SK-N-SH (cell line): Measurements from ENCODE around the gene PPP1R2C. TPM values are rescaled to one million over a fixed set of nuclear protein-coding genes. Genes with fewer than 3 reads are reported as not detected.

Experiments used
- CTCF ChIA-PET: fragments of 300-600, 350-600 bp; formaldehyde crosslinking; extraction: SDS; loops from one replicate; lab custom pipeline; 2021; lab: Yijun Ruan, JAX
- POLR2A ChIA-PET: fragments of 350-600 bp; sonication (Branson Sonifier 250); formaldehyde crosslinking; extraction: SDS; loops from one replicate; lab custom pipeline; 2020; ENCODE audit warnings: antibody characterized with exemption, inconsistent platforms; lab: Yijun Ruan, JAX
- DNase-seq: peaks from one replicate; pipeline ENCODE4 v3.0.0; 2012
- H2AFZ ChIP-seq: fragments of 200-600 bp; sonication (generic); 2 replicates; pipeline ENCODE4 v1.8.1; 2016; ENCODE audit warnings: antibody characterized with exemption, mild to moderate bottlenecking, low read depth
- H3F3A ChIP-seq: fragments of 200-600 bp; sonication (generic); replicated peaks from 2 replicates; pipeline ENCODE3; 2016; ENCODE audit warnings: antibody characterized with exemption, mild to moderate bottlenecking; ENCODE audit not compliant: insufficient read depth
- H3K27ac ChIP-seq, 2 experiments: fragments of 200-500 bp in 1 of 2; fragments of 200-600 bp in 1 of 2; sonication (Bioruptor generic) in 1 of 2; sonication (generic), shearing (Covaris generic) in 1 of 2; 2 replicates each; pipeline versions ENCODE4 v1.5.1 to v1.6.1; 2014 to 2016; ENCODE audit warnings: low read depth in 2 of 2, inconsistent platforms in 1 of 2, low read length in 1 of 2, mild to moderate bottlenecking in 1 of 2, mixed read lengths in 1 of 2
- H3K27me3 ChIP-seq: fragments of 200-600 bp; sonication (generic), shearing (Covaris generic); 2 replicates; pipeline ENCODE4 v1.6.1; 2016; ENCODE audit warnings: mixed run types; ENCODE audit not compliant: insufficient read depth
- H3K36me3 ChIP-seq, 2 experiments: fragments of 200-500 bp in 1 of 2; fragments of 200-600 bp in 1 of 2; sonication (Bioruptor generic) in 1 of 2; sonication (generic) in 1 of 2; replicated peaks in 1 of 2; 2 replicates each; pipeline versions ENCODE3 to v1.5.1; 2014 to 2016; ENCODE audit warnings: low read length in 1 of 2, mild to moderate bottlenecking in 1 of 2; ENCODE audit not compliant: insufficient read depth in 2 of 2, control insufficient read depth in 1 of 2
- H3K4me1 ChIP-seq, 2 experiments: fragments of 200-500 bp in 1 of 2; fragments of 200-600 bp in 1 of 2; sonication (Bioruptor generic) in 1 of 2; sonication (generic), shearing (Covaris generic) in 1 of 2; 2 replicates each; pipeline versions ENCODE4 v1.5.1 to v1.6.1; 2014 to 2016; ENCODE audit warnings: low read depth in 1 of 2, low read length in 1 of 2, mixed run types in 1 of 2; ENCODE audit not compliant: insufficient read depth in 2 of 2, control insufficient read depth in 1 of 2
- H3K4me2 ChIP-seq: fragments of 200-600 bp; sonication (generic), shearing (Covaris generic); 2 replicates; pipeline ENCODE4 v1.6.1; 2017; ENCODE audit warnings: mixed run types
- H3K4me3 ChIP-seq, 2 experiments: fragments of 200-500 bp in 1 of 2; fragments of 200-600 bp in 1 of 2; sonication (Bioruptor generic) in 1 of 2; sonication (generic), shearing (Covaris generic) in 1 of 2; 2 replicates each; pipeline versions ENCODE4 v1.5.1 to v1.8.1; 2014 to 2016; ENCODE audit warnings: low read depth in 2 of 2, inconsistent platforms in 1 of 2, low read length in 1 of 2, mild to moderate bottlenecking in 1 of 2, mixed read lengths in 1 of 2, moderate library complexity in 1 of 2
- H3K79me2 ChIP-seq: fragments of 200-600 bp; sonication (generic); 2 replicates; pipeline ENCODE4 v1.8.1; 2017; ENCODE audit warnings: mild to moderate bottlenecking; ENCODE audit not compliant: insufficient read depth
- H3K9ac ChIP-seq: fragments of 200-600 bp; sonication (generic); 2 replicates; pipeline ENCODE4 v1.6.1; 2017; ENCODE audit warnings: mixed run types
- H3K9me2 ChIP-seq: fragments of 200-600 bp; sonication (generic); 2 replicates; pipeline ENCODE4 v1.6.1; 2017; ENCODE audit warnings: mixed run types
- H3K9me3 ChIP-seq: fragments of 200-600 bp; sonication (generic); 2 replicates; pipeline ENCODE4 v1.6.1; 2017; ENCODE audit warnings: mixed run types, mild to moderate bottlenecking, moderate library complexity
- H4K20me1 ChIP-seq: fragments of 200-600 bp; sonication (generic); 2 replicates; pipeline ENCODE4 v1.6.1; 2017; ENCODE audit warnings: mild to moderate bottlenecking, mixed run types; ENCODE audit not compliant: insufficient read depth
- EP300 ChIP-seq, 2 experiments: IDR thresholded peaks; 2 replicates each; pipeline versions ENCODE4 v1.4.0 to v1.6.1; 2012; ENCODE audit warnings: borderline replicate concordance in 1 of 2, low read depth in 1 of 2, low read length in 1 of 2
- EZH2phosphoT487 ChIP-seq: fragments of 200-600 bp; sonication (generic); IDR thresholded peaks from 2 replicates; pipeline ENCODE4 v1.6.1; 2017; ENCODE audit warnings: low read depth, mixed run types, mild to moderate bottlenecking, antibody characterized with exemption, moderate library complexity, borderline replicate concordance
- FOXM1 ChIP-seq: IDR thresholded peaks from 2 replicates; pipeline ENCODE4 v1.4.0; 2012; ENCODE audit warnings: low read depth, mild to moderate bottlenecking
- GABPA ChIP-seq: IDR thresholded peaks from 2 replicates; pipeline ENCODE4 v1.4.0; 2012; ENCODE audit warnings: low read depth, mild to moderate bottlenecking
- GATA2 ChIP-seq: sonication (generic); formaldehyde crosslinking; IDR thresholded peaks from 2 replicates; pipeline ENCODE4 v1.5.0; 2020; ENCODE audit warnings: mild to moderate bottlenecking, missing genetic modification reagents
- NRF1 ChIP-seq: IDR thresholded peaks from 2 replicates; pipeline ENCODE4 v1.6.1; 2012; ENCODE audit warnings: low read depth, mild to moderate bottlenecking, low read length
- RCOR1 ChIP-seq: fragments of 150-350 bp; IDR thresholded peaks from 2 replicates; pipeline ENCODE4 v1.6.1; 2017; ENCODE audit warnings: antibody characterized with exemption, low read length
- SIN3A ChIP-seq: IDR thresholded peaks from 2 replicates; pipeline ENCODE4 v1.6.1; 2012; ENCODE audit warnings: low read depth, mild to moderate bottlenecking, low read length, moderate library complexity, borderline replicate concordance
- SMC3 ChIP-seq: IDR thresholded peaks from 2 replicates; pipeline ENCODE4 v1.6.1; 2012; ENCODE audit warnings: low read depth, low read length, improper control_type of control experiment
- TAF1 ChIP-seq: IDR thresholded peaks from 2 replicates; pipeline ENCODE4 v1.6.1; 2012; ENCODE audit warnings: low read depth, mild to moderate bottlenecking, low read length, moderate library complexity, borderline replicate concordance
- TCF12 ChIP-seq: IDR thresholded peaks from 2 replicates; pipeline ENCODE4 v1.4.0; 2012
- USF2 ChIP-seq: fragments of 150-350 bp; IDR thresholded peaks from 2 replicates; pipeline ENCODE4 v1.6.1; 2017; ENCODE audit warnings: antibody characterized with exemption, low read length, low read depth, borderline replicate concordance
- WGBS: methylation state at CpG from one replicate; pipeline ENCODE4 v1.1.6; 2017; ENCODE audit warnings: low lambda C conversion rate; 5-methylcytosine and 5-hydroxymethylcytosine counted together
- polyA plus RNA-seq, 3 experiments: library from polyadenylated mRNA; depleted of rRNA; stranded (reverse); fragments of >200 nt; gene quantifications; 2 replicates each; pipeline ENCODE4 v1.2.3, GENCODE V29; 2012
- TF ChIP-seq, protein P1 (sequence below): IDR thresholded peaks from 2 replicates; pipeline ENCODE4 v1.4.0; 2012; ENCODE audit warnings: low read depth, borderline replicate concordance

Gene PPP1R2C
- polyA plus RNA-seq, 1 of the 3 experiments (the other 2 are of a cell fraction): not detected

DNA sequence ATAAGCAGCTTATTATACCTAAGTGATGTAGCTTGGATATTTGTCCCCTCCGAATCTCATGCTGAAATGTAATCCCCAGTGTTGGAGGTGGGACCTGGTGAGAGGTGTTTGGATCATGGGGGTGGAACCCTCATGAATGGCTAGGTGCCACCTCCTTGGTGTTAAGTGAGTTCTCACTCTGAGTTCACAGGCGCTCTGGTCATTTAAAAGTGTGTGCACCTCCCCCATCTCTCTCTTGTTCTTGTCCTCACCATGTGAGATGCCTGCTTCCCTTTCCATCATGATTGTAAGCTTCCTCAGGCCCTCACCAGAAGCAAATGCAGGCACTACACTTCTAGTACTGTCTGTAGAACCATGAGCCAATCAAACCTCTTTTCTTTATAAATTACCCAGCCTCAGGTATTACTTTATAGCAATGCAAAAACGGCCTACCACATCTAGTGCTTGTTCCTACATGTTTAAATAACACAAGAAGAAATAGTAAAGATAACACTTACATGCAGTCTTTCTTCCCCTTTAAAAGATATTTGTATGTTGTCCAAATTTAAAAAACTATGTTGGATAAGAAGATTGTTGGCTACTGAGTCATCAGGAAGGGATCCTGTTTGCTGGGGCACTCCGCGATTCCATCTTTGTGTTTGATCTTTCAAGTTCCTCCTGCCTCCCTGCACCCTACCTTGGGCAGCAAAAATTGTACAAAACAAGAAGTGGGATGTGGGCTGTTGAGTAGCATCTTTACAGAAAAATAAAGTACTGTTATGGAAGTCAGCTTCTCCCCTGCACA is 29.7 kb downstream of the PPP1R2C start (continued):
- TF ChIP-seq TAF1: no peak
- TF ChIP-seq SMC3: no peak
- no peak for TF ChIP-seq GATA2 (CRISPR knock-in tag)
- TF ChIP-seq, protein P1, sequence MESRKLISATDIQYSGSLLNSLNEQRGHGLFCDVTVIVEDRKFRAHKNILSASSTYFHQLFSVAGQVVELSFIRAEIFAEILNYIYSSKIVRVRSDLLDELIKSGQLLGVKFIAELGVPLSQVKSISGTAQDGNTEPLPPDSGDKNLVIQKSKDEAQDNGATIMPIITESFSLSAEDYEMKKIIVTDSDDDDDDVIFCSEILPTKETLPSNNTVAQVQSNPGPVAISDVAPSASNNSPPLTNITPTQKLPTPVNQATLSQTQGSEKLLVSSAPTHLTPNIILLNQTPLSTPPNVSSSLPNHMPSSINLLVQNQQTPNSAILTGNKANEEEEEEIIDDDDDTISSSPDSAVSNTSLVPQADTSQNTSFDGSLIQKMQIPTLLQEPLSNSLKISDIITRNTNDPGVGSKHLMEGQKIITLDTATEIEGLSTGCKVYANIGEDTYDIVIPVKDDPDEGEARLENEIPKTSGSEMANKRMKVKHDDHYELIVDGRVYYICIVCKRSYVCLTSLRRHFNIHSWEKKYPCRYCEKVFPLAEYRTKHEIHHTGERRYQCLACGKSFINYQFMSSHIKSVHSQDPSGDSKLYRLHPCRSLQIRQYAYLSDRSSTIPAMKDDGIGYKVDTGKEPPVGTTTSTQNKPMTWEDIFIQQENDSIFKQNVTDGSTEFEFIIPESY: no peak

GRCh38 chrX:42746606-42747005 is 31.4 kb downstream of the PPP1R2C start:
- ChIA-PET CTCF (interaction anchor here (1.1 kb wide), 1 partner anchor 31 kb away, joined by 3 read pairs; no protein-coding TSS in a partner anchor), POLR2A (no interaction called here)
- Histone ChIP-seq H3K9me3 (no peaks in the 10 kb centered on the region), H3K9ac (no peak overlapping the region), H3K4me2 (no peak overlapping the region), H3F3A (no peaks in the 10 kb centered on the region), H3K79me2 (no peaks in the 10 kb centered on the region), H4K20me1 (no peaks in the 10 kb centered on the region), H3K27ac (no peak overlapping the region), H3K27me3 (no peaks in the 10 kb centered on the region), H3K4me1 (no peaks in the 10 kb centered on the region), H3K4me3 (no peak overlapping the region), H3K9me2 (no peaks in the 10 kb centered on the region), H2AFZ (no peak overlapping the region), H3K36me3 (no peaks in the 10 kb centered on the region)
- 0% methylated on average over 2 of the region's 2 CpGs for WGBS
- TF ChIP-seq USF2 (no peak), FOXM1 (no peak), SMC3 (no peak), EZH2phosphoT487 (no peak), SIN3A (no peak), EP300 (IDR thresholded peaks at IDR 0.05; ENCODE audit: borderline replicate concordance in 1 of 2, low read depth in 1 of 2, low read length in 1 of 2) (no peak), RCOR1 (no peak), GABPA (no peak), TCF12 (no peak), NRF1 (no peak)
- DNase-seq: no peak
